Tibial nerve (tissue), 4 donors: ENCODE results near the gene SLC43A2. TPM values are rescaled to one million over a fixed set of nuclear protein-coding genes. Genes with fewer than 3 reads are reported as not detected.

ENCODE experiments used
- DNase-seq, 2 donors: peaks; one replicate each; pipeline ENCODE4 v3.0.0-alpha.2; 2019; ENCODE audit warnings: low spot score in 2 of 2
- H3K27ac ChIP-seq, 4 donors: fragments of 200-600 bp; sonication (generic) in 3 of 4; one replicate each; pipeline ENCODE4 v1.5.1; 2017 to 2019; ENCODE audit warnings: mild to moderate bottlenecking in 1 of 4
- H3K27me3 ChIP-seq, 2 donors: fragments of 200-600 bp; sonication (generic) in 1 of 2; one replicate each; pipeline versions ENCODE4 v1.5.1 to v1.6.0; 2017 to 2019
- H3K36me3 ChIP-seq, 3 donors: fragments of 200-600 bp; sonication (generic); one replicate each; pipeline ENCODE4 v1.5.1; 2018 to 2019
- H3K4me1 ChIP-seq, 4 donors: fragments of 200-600 bp; sonication (generic) in 3 of 4; one replicate each; pipeline ENCODE4 v1.5.1; 2017 to 2019
- H3K4me3 ChIP-seq, 4 donors: fragments of 200-600 bp; sonication (generic) in 3 of 4; one replicate each; pipeline ENCODE4 v1.5.1; 2017 to 2019; ENCODE audit warnings: mild to moderate bottlenecking in 1 of 4, moderate library complexity in 1 of 4
- H3K9me3 ChIP-seq, 4 donors: fragments of 200-600 bp; sonication (generic) in 3 of 4; one replicate each; pipeline ENCODE4 v1.5.1; 2017 to 2019
- CTCF ChIP-seq, 5 experiments: fragments of 200-600 bp in 3 of 5; fragments of 450-650 bp in 2 of 5; sonication (generic) in 3 of 5; IDR thresholded peaks; one replicate each; pipeline ENCODE4 v1.5.1; 2016 to 2019; ENCODE audit warnings: antibody characterized with exemption in 5 of 5, mild to moderate bottlenecking in 3 of 5, moderate library complexity in 2 of 5
- EP300 ChIP-seq, 2 donors: sonication (generic); formaldehyde crosslinking; IDR thresholded peaks; one replicate each; pipeline ENCODE4 v1.6.1; 2017; ENCODE audit warnings: antibody characterized with exemption in 2 of 2, mild to moderate bottlenecking in 1 of 2
- POLR2A ChIP-seq, 2 donors: fragments of 450-650 bp; IDR thresholded peaks; one replicate each; pipeline ENCODE4 v1.6.1; 2017; ENCODE audit warnings: antibody characterized with exemption in 2 of 2, mild to moderate bottlenecking in 2 of 2, moderate library complexity in 2 of 2
- WGBS, 2 donors: methylation state at CpG; one replicate each; pipeline ENCODE4 v1.1.5; 2018; 5-methylcytosine and 5-hydroxymethylcytosine counted together
- total RNA-seq, 4 donors: library from RNA; depleted of rRNA; stranded (reverse); fragments of >200 nt; gene quantifications; one replicate each; pipeline ENCODE4 v1.1.0, GENCODE V29; 2016

Gene SLC43A2
- total RNA-seq, 4 donors from 2014 or later = 10.3 to 26.1 (median 14.1) TPM

GRCh38 chr17:1559047-1560043 lies 69.3 kb downstream of the SLC43A2 start:
- WGBS, 2 donors = 53 to 56% methylated on average over 10 of the region's 10 CpGs
- H3K9me3 ChIP-seq = no peaks in the 10 kb centered on the region
- TF ChIP-seq POLR2A (IDR thresholded peaks at IDR 0.05) = no peak
- TF ChIP-seq EP300 (IDR thresholded peaks at IDR 0.05) = no peak
- no peak for TF ChIP-seq CTCF (IDR thresholded peaks at IDR 0.05)
- H3K27ac ChIP-seq = peak overlapping the region; percentile 28 to 92 (median 62)
- H3K27me3 ChIP-seq = no peaks in the 10 kb centered on the region
- H3K4me3 ChIP-seq = peak overlapping the region in 1 of 4 donors; percentile 0
- peaks cover 0 to 6% (median 0%) of the 10 kb centered on the region in 3 donors for H3K36me3 ChIP-seq
- peaks cover 0 to 80% (median 57%) of the 10 kb centered on the region in 4 donors for H3K4me1 ChIP-seq
- DNase-seq = no peak

- H3K4me3 ChIP-seq = no peak overlapping the region
Observed at GRCh38 chr17:1558401-1558800, 70.2 kb downstream of the SLC43A2 start.

GRCh38 chr17:1557355-1558095 lies 71.1 kb downstream of the SLC43A2 start:
- Histone ChIP-seq H3K9me3 (no peaks in the 10 kb centered on the region), H3K27ac (peak overlapping the region in 3 of 4 donors; percentile 61 to 92 (median 80)), H3K36me3 (peaks cover 0 to 10% (median 0%) of the 10 kb centered on the region in 3 donors), H3K4me1 (peaks cover 0 to 79% (median 55%) of the 10 kb centered on the region in 4 donors), H3K4me3 (no peak overlapping the region), H3K27me3 (no peaks in the 10 kb centered on the region)
- TF ChIP-seq POLR2A (IDR thresholded peaks at IDR 0.05) (no peak), CTCF (IDR thresholded peaks at IDR 0.05) (no peak), EP300 (IDR thresholded peaks at IDR 0.05) (no peak)
- WGBS, 2 donors = 72% methylated on average over 22 of the region's 22 CpGs
- no peak for DNase-seq

More at GRCh38 chr17:1558401-1558800, 70.2 kb downstream of the SLC43A2 start:
- WGBS, 2 donors = 32 to 46% methylated on average over 2 to 3 of the region's 3 CpGs
- TF ChIP-seq POLR2A (IDR thresholded peaks at IDR 0.05) (no peak), CTCF (IDR thresholded peaks at IDR 0.05) (no peak), EP300 (IDR thresholded peaks at IDR 0.05) (no peak)
- H3K4me1 ChIP-seq = peaks cover 0 to 86% (median 57%) of the 10 kb centered on the region in 4 donors
- no peak for DNase-seq
- peak overlapping the region in 3 of 4 donors; percentile 24 to 92 (median 80) for H3K27ac ChIP-seq
- no peaks in the 10 kb centered on the region for H3K9me3 ChIP-seq
- H3K27me3 ChIP-seq = no peaks in the 10 kb centered on the region
- peaks cover 0 to 6% (median 0%) of the 10 kb centered on the region in 3 donors for H3K36me3 ChIP-seq

- peak overlapping the region in 3 of 4 donors; percentile 14 to 92 (median 49) for H3K27ac ChIP-seq
- H3K4me3 ChIP-seq = no peak overlapping the region
- no peak for DNase-seq
- WGBS, 2 donors = 66 to 78% methylated on average over 15 of the region's 15 CpGs
- H3K27me3 ChIP-seq = no peaks in the 10 kb centered on the region
- H3K9me3 ChIP-seq = no peaks in the 10 kb centered on the region
- peaks cover 0 to 70% (median 47%) of the 10 kb centered on the region in 4 donors for H3K4me1 ChIP-seq
- H3K36me3 ChIP-seq = peaks cover 0 to 27% (median 5%) of the 10 kb centered on the region in 3 donors
- TF ChIP-seq POLR2A (IDR thresholded peaks at IDR 0.05) (no peak), CTCF (IDR thresholded peaks at IDR 0.05) (no peak), EP300 (IDR thresholded peaks at IDR 0.05) (no peak)
Observed at GRCh38 chr17:1555651-1556471, 72.8 kb downstream of the SLC43A2 start.
